CD4-positive, alpha-beta T cell treated with Interleukin-17A for 1 hour (primary cell): ENCODE measurements around the gene SRGAP1.
"Not testable (repeated sequence)": the region's sequence is repeated elsewhere in the genome, so short reads cannot be mapped to it uniquely, and the experiment has no call there.

ENCODE experiments used
- DNase-seq: peaks from one replicate; pipeline ENCODE4 v3.0.0-alpha.2; 2020

Gene SRGAP1

GRCh38 chr12:63874897-63875480 is 30.5 kb downstream of the SRGAP1 start:
- DNase-seq, result no peak

- DNase-seq, result no peak
These were observed 31.2 kb downstream of the SRGAP1 start for GRCh38 chr12:63875703-63876102.

- no peak for DNase-seq
These were observed 32.5 kb downstream of the SRGAP1 start for GRCh38 chr12:63876980-63877379.

GRCh38 chr12:63877693-63878092 is 33.2 kb downstream of the SRGAP1 start:
- DNase-seq, result no peak

- DNase-seq, result not testable (repeated sequence)
These were observed 35.7 kb downstream of the SRGAP1 start for GRCh38 chr12:63880235-63880634.

- no peak for DNase-seq
These were observed 36.3 kb downstream of the SRGAP1 start for GRCh38 chr12:63880742-63881263.

- DNase-seq, result no peak
These were observed 38.3 kb downstream of the SRGAP1 start for GRCh38 chr12:63882844-63883243.

GRCh38 chr12:63885401-63885800 is 40.9 kb downstream of the SRGAP1 start:
- DNase-seq, result no peak

- no peak for DNase-seq
These were observed 44.6 kb downstream of the SRGAP1 start for GRCh38 chr12:63888908-63889635.

GRCh38 chr12:63889721-63890509 is 45.4 kb downstream of the SRGAP1 start:
- no peak for DNase-seq

- DNase-seq, result no peak
These were observed 48.7 kb downstream of the SRGAP1 start for GRCh38 chr12:63893170-63893569.

- DNase-seq, result no peak
These were observed 49.6 kb downstream of the SRGAP1 start for GRCh38 chr12:63894132-63894531.

GRCh38 chr12:63895841-63896240 is 51.3 kb downstream of the SRGAP1 start:
- DNase-seq, result no peak

- DNase-seq, result no peak
These were observed 53.4 kb downstream of the SRGAP1 start for GRCh38 chr12:63897931-63898330.

- no peak for DNase-seq
These were observed 54.4 kb downstream of the SRGAP1 start for GRCh38 chr12:63898764-63899337.

- DNase-seq, result no peak
These were observed 54.9 kb downstream of the SRGAP1 start for GRCh38 chr12:63899396-63899795.

- DNase-seq, result no peak
These were observed 56.7 kb downstream of the SRGAP1 start for GRCh38 chr12:63900922-63901793.

GRCh38 chr12:63904653-63905052 is 60.2 kb downstream of the SRGAP1 start:
- no peak for DNase-seq

GRCh38 chr12:63905544-63905943 is 61.0 kb downstream of the SRGAP1 start:
- DNase-seq, result no peak

- DNase-seq, result no peak
These were observed 62.4 kb downstream of the SRGAP1 start for GRCh38 chr12:63906876-63907275.

GRCh38 chr12:63907561-63907960 is 63.1 kb downstream of the SRGAP1 start:
- no peak for DNase-seq

- no peak for DNase-seq
These were observed 65.2 kb downstream of the SRGAP1 start for GRCh38 chr12:63909746-63910145.
